Kidney (tissue), 14 donors: ENCODE data around the gene CNIH1. TPM values are rescaled to one million over a fixed set of nuclear protein-coding genes. Genes with fewer than 3 reads are reported as not detected.

ENCODE experiments used
- DNase-seq, 5 donors: peaks; one replicate each; pipeline ENCODE4 v3.0.0-alpha.2; 2013 to 2020
- FAIRE-seq: peaks from 2 replicates; lab custom pipeline; 2012; peaks lifted over from hg19 to GRCh38; lab: Jason Lieb, UNC
- H3K27ac ChIP-seq, 2 donors: one replicate each; pipeline ENCODE4 v1.7.0; 2013; ENCODE audit warnings: low read depth in 2 of 2, low read length in 2 of 2, inconsistent platforms in 1 of 2
- H3K27me3 ChIP-seq: one replicate; pipeline ENCODE4 v1.7.1; 2013; ENCODE audit warnings: low read length, inconsistent platforms; ENCODE audit not compliant: control insufficient read depth, insufficient read depth
- H3K36me3 ChIP-seq, 3 donors: one replicate each; pipeline versions ENCODE4 v1.7.0 to v1.7.1; 2013; ENCODE audit warnings: low read length in 3 of 3, control low read depth in 1 of 3, inconsistent platforms in 1 of 3; ENCODE audit not compliant: insufficient read depth in 3 of 3, control insufficient read depth in 2 of 3
- H3K4me1 ChIP-seq, 3 donors: one replicate each; pipeline versions ENCODE4 v1.7.0 to v1.7.1; 2013; ENCODE audit warnings: low read length in 3 of 3, inconsistent platforms in 1 of 3, low read depth in 1 of 3; ENCODE audit not compliant: control insufficient read depth in 2 of 3, insufficient read depth in 2 of 3
- H3K4me3 ChIP-seq, 3 donors: one replicate each; pipeline versions ENCODE4 v1.7.0 to v1.8.1; 2013; ENCODE audit warnings: low read length in 3 of 3, control low read depth in 1 of 3, inconsistent platforms in 1 of 3
- H3K9ac ChIP-seq, 3 donors: one replicate each; pipeline versions ENCODE4 v1.7.0 to v1.7.1; 2013; ENCODE audit warnings: low read length in 3 of 3, control low read depth in 1 of 3, inconsistent platforms in 1 of 3
- H3K9me3 ChIP-seq, 3 donors: one replicate each; pipeline versions ENCODE4 v1.7.0 to v1.7.1; 2013; ENCODE audit warnings: low read length in 3 of 3, control low read depth in 1 of 3, inconsistent platforms in 1 of 3; ENCODE audit not compliant: control insufficient read depth in 2 of 3, insufficient read depth in 1 of 3
- CTCF ChIP-seq: IDR thresholded peaks from 3 replicates; pipeline ENCODE4 v1.5.1; 2012; ENCODE audit warnings: mild to moderate bottlenecking, moderate library complexity, borderline replicate concordance; ENCODE audit not compliant: insufficient read depth; ENCODE audit errors: extremely low read depth
- intact Hi-C: fragments of 100-400 bp; cut with DNase I; formaldehyde crosslinking; loops from one replicate; pipeline ENCODE4 v1.11.1; 2022
- polyA plus RNA-seq: library from polyadenylated mRNA; stranded (reverse); fragments of 350-450 nt; fragmentation: Illumina TruSeq; extraction: RNeasy Lipid Tissue Mini Kit (QIAGEN cat#74804); gene quantifications from one replicate; pipeline ENCODE4 v1.2.3, GENCODE V29; 2014; ENCODE audit warnings: low read depth, low replicate concordance; ENCODE audit not compliant: insufficient read depth
- total RNA-seq: library from RNA; stranded (reverse); fragmentation: NEBNext Ultra II Directional; extraction: Animal tissue kit (Norgen Biotek cat#: 25700); gene quantifications from one replicate; pipeline ENCODE4 v1.2.1, GENCODE V29; 2021
- donor health status: control.
- donor health status: control.
- donor health status: control.
- donor health status: control.
- donor health status: control.
- donor health status: DM: yes; HTN: yes; CAD: no.
- donor health status: Normal renal cell carcinoma (clear cell type).

Gene CNIH1
- total and polyA plus RNA-seq, 2 donors from 2014 or later: 64.8 to 78.3 TPM

GRCh38 chr14:54399560-54399959, 41.6 kb downstream of the CNIH1 start:
- Histone ChIP-seq H3K4me1 (peaks cover 0 to 4% (median 0%) of the 10 kb centered on the region in 3 donors), H3K9me3 (no peaks in the 10 kb centered on the region), H3K27me3 (no peaks in the 10 kb centered on the region), H3K27ac (no peak overlapping the region), H3K4me3 (no peak overlapping the region), H3K9ac (no peak overlapping the region), H3K36me3 (no peaks in the 10 kb centered on the region)
- FAIRE-seq (no peak), DNase-seq (no peak)
- intact Hi-C loops: no loop called here
- TF ChIP-seq CTCF: no peak

GRCh38 chr14:54396493-54397335, 44.5 kb downstream of the CNIH1 start, which contains the start of gene CDKN3:
CDKN3 (plus strand) TSS chr14:54397007; CDS start chr14:54397069, 62 bp downstream.
- TF ChIP-seq CTCF: peak; percentile 48
- no peaks in the 10 kb centered on the region for H3K36me3 ChIP-seq
- peak within 1 kb of the TSS; percentile 66 to 83 (median 83) for H3K4me3 ChIP-seq
- no peak within 1 kb of the TSS for H3K27ac ChIP-seq
- peaks cover 0 to 4% (median 0%) of the 10 kb centered on the region in 3 donors for H3K4me1 ChIP-seq
- H3K9ac ChIP-seq: peak within 1 kb of the TSS; percentile 57 to 73 (median 70)
- FAIRE-seq: peak; percentile 97
- peak; percentile 98 to 100 (median 99) for DNase-seq
- H3K27me3 ChIP-seq: no peaks in the 10 kb centered on the region
- no peaks in the 10 kb centered on the region for H3K9me3 ChIP-seq
- intact Hi-C loops: no loop called here

- H3K27me3 ChIP-seq: no peaks in the 10 kb centered on the region
- H3K9ac ChIP-seq: peak overlapping the region in 2 of 3 donors; percentile 26 to 73
- DNase-seq (no peak), FAIRE-seq (no peak)
- no peak overlapping the region for H3K27ac ChIP-seq
- peaks cover 0 to 4% (median 0%) of the 10 kb centered on the region in 3 donors for H3K4me1 ChIP-seq
- no peaks in the 10 kb centered on the region for H3K9me3 ChIP-seq
- no peak for TF ChIP-seq CTCF
- intact Hi-C loops: no loop called here
- H3K36me3 ChIP-seq: no peaks in the 10 kb centered on the region
- H3K4me3 ChIP-seq: peak overlapping the region; percentile 66 to 83 (median 75)
Observed at GRCh38 chr14:54396183-54396492, 45.0 kb downstream of the CNIH1 start.
